K562 (cell line): Measurements from ENCODE around the gene GNB2. TPM values are rescaled to one million over a fixed set of nuclear protein-coding genes. Genes with fewer than 3 reads are reported as not detected.
A peak's percentile ranks its signal among the peaks of the same experiment; 100 is the strongest.

ENCODE experiments used
- ATAC-seq: fragments of 200-7000 bp; cut with Tn5 transposase; 3 replicates; pipeline ENCODE4 v1.9.1; 2020; ENCODE audit warnings: moderate library complexity
- BruUV-seq: library from RNA; stranded (reverse); fragments of 400-500 nt; replicated peaks from 2 replicates; lab custom pipeline; 2021; lab: Mats Ljungman, UMichigan
- CTCF ChIA-PET: fragments of 300-600 bp; formaldehyde crosslinking; extraction: SDS; loops from one replicate; lab custom pipeline; 2021; ENCODE audit warnings: low intra/inter-chr PET ratio; lab: Yijun Ruan, JAX
- POLR2A ChIA-PET: fragments of 300-600, 350-650 bp; sonication (Branson Sonifier 250); formaldehyde crosslinking; extraction: SDS; loops from one replicate; lab custom pipeline; 2021; ENCODE audit warnings: antibody characterized with exemption, inconsistent platforms; lab: Yijun Ruan, JAX
- DNase-seq, 4 experiments: peaks; one replicate each; pipeline versions ENCODE4 v3.0.0 to v3.0.0-alpha.2; 2011 to 2018; ENCODE audit warnings: low spot score in 3 of 4, mixed read lengths in 3 of 4; ENCODE audit errors: extremely low read depth in 1 of 4
- FAIRE-seq: peaks from 2 replicates; lab custom pipeline; 2011; peaks lifted over from hg19 to GRCh38; lab: Jason Lieb, UNC
- H2AFZ ChIP-seq: 2 replicates; pipeline ENCODE4 v1.6.0; 2011; ENCODE audit warnings: low read depth, low read length, control low read depth, inconsistent platforms
- H3K27ac ChIP-seq: fragments of 200-600 bp; 3 replicates; pipeline ENCODE4 v1.8.0; 2011; ENCODE audit warnings: low read depth, mild to moderate bottlenecking, control low read depth, inconsistent platforms, low read length, moderate library complexity, mixed read lengths; ENCODE audit errors: extremely low read depth
- H3K27me3 ChIP-seq, 2 experiments: fragments of 300-600 bp in 1 of 2; 2 replicates in 1 of 2; 3 replicates in 1 of 2; pipeline versions ENCODE4 v1.6.0 to v1.8.0; 2011; ENCODE audit warnings: inconsistent platforms in 2 of 2, low read length in 2 of 2, mild to moderate bottlenecking in 1 of 2, mixed read lengths in 1 of 2, moderate library complexity in 1 of 2; ENCODE audit not compliant: control insufficient read depth in 2 of 2, insufficient read depth in 2 of 2
- H3K36me3 ChIP-seq: fragments of 300-600 bp; 3 replicates; pipeline ENCODE4 v1.8.0; 2011; ENCODE audit warnings: mild to moderate bottlenecking, low read length, inconsistent platforms; ENCODE audit not compliant: control insufficient read depth, insufficient read depth
- H3K4me1 ChIP-seq, 2 experiments: fragments of 200-600 bp in 1 of 2; replicated peaks in 1 of 2; 2 replicates in 1 of 2; 3 replicates in 1 of 2; pipeline versions ENCODE4 v1.5.1 to v1.8.0; 2011; ENCODE audit warnings: inconsistent platforms in 2 of 2, low read length in 2 of 2, mild to moderate bottlenecking in 1 of 2, mixed read lengths in 1 of 2, moderate library complexity in 1 of 2; ENCODE audit not compliant: control insufficient read depth in 2 of 2, insufficient read depth in 2 of 2
- H3K4me2 ChIP-seq: 2 replicates; pipeline ENCODE4 v1.6.1; 2011; ENCODE audit warnings: low read length, control low read depth, inconsistent platforms, mixed read lengths; ENCODE audit not compliant: insufficient read depth
- H3K4me3 ChIP-seq: fragments of 200-600 bp; sonication (generic), shearing (Covaris generic); 2 replicates; pipeline ENCODE4 v1.5.1; 2016; ENCODE audit warnings: control low read depth, inconsistent platforms
- H3K79me2 ChIP-seq: fragments of 200-600 bp; 3 replicates; pipeline ENCODE4 v1.8.0; 2011; ENCODE audit warnings: low read length, inconsistent platforms; ENCODE audit not compliant: control insufficient read depth, insufficient read depth
- H3K9ac ChIP-seq, 2 experiments: 2 replicates each; pipeline versions ENCODE4 v1.6.0 to v1.6.1; 2011; ENCODE audit warnings: low read depth in 2 of 2, low read length in 2 of 2, control low read depth in 1 of 2, inconsistent platforms in 1 of 2, mild to moderate bottlenecking in 1 of 2, mixed read lengths in 1 of 2; ENCODE audit not compliant: insufficient read depth in 1 of 2
- H3K9me1 ChIP-seq: one replicate; pipeline ENCODE4 v1.6.0; 2011; ENCODE audit warnings: inconsistent platforms, mild to moderate bottlenecking, low read length, moderate library complexity; ENCODE audit not compliant: control insufficient read depth, insufficient read depth
- H3K9me3 ChIP-seq: replicated peaks from 2 replicates; pipeline ENCODE4 v1.5.1; 2011; ENCODE audit warnings: low read depth, low read length, inconsistent platforms; ENCODE audit not compliant: control insufficient read depth, insufficient read depth
- H4K20me1 ChIP-seq: replicated peaks from 2 replicates; pipeline ENCODE4 v1.6.1; 2011; ENCODE audit warnings: low read length, inconsistent platforms, mixed read lengths; ENCODE audit not compliant: control insufficient read depth, insufficient read depth
- CEBPB ChIP-seq: fragments of 450-650 bp; IDR thresholded peaks from 2 replicates; pipeline ENCODE4 v1.6.1; 2016; ENCODE audit warnings: missing genetic modification characterization, missing compliant biosample characterization
- COPS2 ChIP-seq: fragments of 450-650 bp; conservative IDR thresholded peaks from 2 replicates; pipeline ENCODE4 v1.6.1; 2016; ENCODE audit warnings: mild to moderate bottlenecking, moderate library complexity
- MXI1 ChIP-seq: IDR thresholded peaks from 2 replicates; pipeline ENCODE4 v1.6.1; 2011; ENCODE audit warnings: low read depth, mild to moderate bottlenecking, improper control_type of control experiment, low read length
- MYBL2 ChIP-seq, 2 experiments: fragments of 450-650 bp in 1 of 2; sonication (generic) in 1 of 2; formaldehyde crosslinking in 1 of 2; IDR thresholded peaks; 2 replicates each; pipeline versions ENCODE4 v1.6.1 to v1.8.1; 2017 to 2022; ENCODE audit warnings: borderline replicate concordance in 1 of 2, inconsistent platforms in 1 of 2, low read depth in 1 of 2, mild to moderate bottlenecking in 1 of 2, missing genetic modification reagents in 1 of 2, moderate library complexity in 1 of 2
- RBM34 ChIP-seq: fragments of 200-400 bp; formaldehyde crosslinking; IDR thresholded peaks from 2 replicates; pipeline ENCODE4 v1.6.1; 2018; ENCODE audit warnings: low read length, borderline replicate concordance; ENCODE audit not compliant: insufficient read depth
- RCOR1 ChIP-seq, 2 experiments: IDR thresholded peaks; 2 replicates each; pipeline ENCODE4 v1.6.1; 2012; ENCODE audit warnings: low read depth in 2 of 2, low read length in 2 of 2, borderline replicate concordance in 1 of 2, improper control_type of control experiment in 1 of 2
- SMARCB1 ChIP-seq: IDR thresholded peaks from 2 replicates; pipeline ENCODE4 v1.6.1; 2011; ENCODE audit warnings: improper control_type of control experiment, low read depth; ENCODE audit not compliant: insufficient read length
- SMARCC2 ChIP-seq: fragments of 450-650 bp; IDR thresholded peaks from 2 replicates; pipeline ENCODE4 v1.6.1; 2017; ENCODE audit warnings: antibody characterized with exemption, moderate library complexity, mild to moderate bottlenecking, low read depth
- TAF7 ChIP-seq: fragments of 450-650 bp; IDR thresholded peaks from 2 replicates; pipeline ENCODE4 v1.6.1; 2016; ENCODE audit warnings: missing genetic modification characterization, missing compliant biosample characterization
- ZFP91 ChIP-seq: sonication (generic); formaldehyde crosslinking; IDR thresholded peaks from 2 replicates; pipeline ENCODE4 v1.8.0; 2022; ENCODE audit warnings: mild to moderate bottlenecking, missing genetic modification reagents
- ZNF121 ChIP-seq: sonication (generic); formaldehyde crosslinking; conservative IDR thresholded peaks from 2 replicates; pipeline ENCODE4 v1.8.0; 2022; ENCODE audit warnings: missing genetic modification reagents
- ZNF384 ChIP-seq: IDR thresholded peaks from 2 replicates; pipeline ENCODE4 v1.6.1; 2012; ENCODE audit warnings: low read depth, low read length, improper control_type of control experiment
- ZNF507 ChIP-seq: conservative IDR thresholded peaks from 2 replicates; pipeline ENCODE4 v1.6.1; 2017; ENCODE audit warnings: missing genetic modification characterization, missing compliant biosample characterization
- ZNF830 ChIP-seq: fragments of 250-450 bp; sonication (Bioruptor Pico); IDR thresholded peaks from 2 replicates; pipeline ENCODE4 v1.5.0; 2021; ENCODE audit warnings: mild to moderate bottlenecking
- WGBS: fragments of 100-300 bp; shearing (Covaris generic); methylation state at CpG from one replicate; pipeline ENCODE4 v1.1.6; 2016; ENCODE audit warnings: low coverage, mixed read lengths; ENCODE audit not compliant: insufficient coverage; ENCODE audit errors: missing lambda C conversion rate; 5-methylcytosine and 5-hydroxymethylcytosine counted together
- in situ Hi-C: fragments of 300-500 bp; cut with MboI; formaldehyde crosslinking; loops from 4 replicates; pipeline ENCODE4 v1.15.0; 2018; ENCODE audit warnings: inconsistent platforms, mixed read lengths
- intact Hi-C: fragments of 100-400 bp; cut with micrococcal nuclease; formaldehyde crosslinking; loops from 2 replicates; pipeline ENCODE4 v1.14.2; 2022
- polyA plus RNA-seq, 8 experiments: library from polyadenylated mRNA; depleted of rRNA in 4 of 8; stranded (reverse) in 5 of 8; unstranded in 3 of 8; fragments of >200 nt; fragmentation: Nextera tagmentation in 2 of 8; fragmentation: Illumina TruSeq in 1 of 8; extraction: Ambion mirVana in 2 of 8; extraction: Trizol in 1 of 8; gene quantifications; 2 replicates each; pipeline versions ENCODE4 v1.2.1 to v1.2.3, GENCODE V29; 2011 to 2014; ENCODE audit warnings: inconsistent platforms in 1 of 8, missing spikeins in 1 of 8
- total RNA-seq, 7 experiments: library from RNA; depleted of rRNA in 6 of 7; stranded (reverse); fragments of >200 nt in 6 of 7; fragmentation: Illumina TruSeq in 2 of 7; extraction: Trizol in 2 of 7; gene quantifications; 2 replicates each; pipeline versions ENCODE4 v1.2.1 to v1.2.3, GENCODE V29; 2011 to 2021; ENCODE audit warnings: low replicate concordance in 1 of 7

GNB2 gene
- total and polyA plus RNA-seq, 9 of the 15 experiments (the other 6 are each of a cell fraction or from before 2014, with no cell fraction given): 0.65 to 320 (median 104) TPM

- H2AFZ ChIP-seq: peak overlapping the region; percentile 48
- no peaks in the 10 kb centered on the region for H3K9me3 ChIP-seq
- no peak overlapping the region for H3K4me3 ChIP-seq
- no peak overlapping the region for H3K27ac ChIP-seq
- WGBS: 58% methylated on average over 6 of the region's 6 CpGs
- H3K9me1 ChIP-seq: no peaks in the 10 kb centered on the region
- H3K79me2 ChIP-seq: peaks cover 26% of the 10 kb centered on the region
- no peak overlapping the region for H3K9ac ChIP-seq
- FAIRE-seq (no peak), DNase-seq (no peak), ATAC-seq (no peak)
- peaks cover 3% of the 10 kb centered on the region; the same call in 1 of the 3 replicates for H3K36me3 ChIP-seq
- peaks cover 6% of the 10 kb centered on the region for H4K20me1 ChIP-seq
- H3K27me3 ChIP-seq: peaks cover 8 to 12% of the 10 kb centered on the region in 2 experiments
- H3K4me1 ChIP-seq: peaks cover 15 to 32% of the 10 kb centered on the region in 2 experiments
- ChIA-PET POLR2A (interaction anchor here (0.6 to 2.0 kb wide), 5 partner anchors 10 to 362 kb away, joined by 3 to 7 read pairs (median 4); partner anchors contain the start of gene POP7), CTCF (no interaction called here)
- no peak overlapping the region for H3K4me2 ChIP-seq
- in situ Hi-C loops: no loop called here
- no peak for TF ChIP-seq SMARCC2
- peak; percentile 87 for TF ChIP-seq ZNF121 (CRISPR knock-in tag)
- TF ChIP-seq, all 486 proteins: peak for 1
- no TSS peak for BruUV-seq
- intact Hi-C loops: no loop called here
Measured at GRCh38 chr7:100696123-100696521, 22.6 kb downstream of the GNB2 start.

GRCh38 chr7:100699018-100699417 lies 25.5 kb downstream of the GNB2 start:
- no peaks in the 10 kb centered on the region for H3K36me3 ChIP-seq
- no peaks in the 10 kb centered on the region for H4K20me1 ChIP-seq
- no peak overlapping the region for H3K4me3 ChIP-seq
- H2AFZ ChIP-seq: no peak overlapping the region
- no peak overlapping the region for H3K27ac ChIP-seq
- POLR2A ChIA-PET: interaction anchor here (0.6 to 0.7 kb wide), 4 partner anchors 19 to 176 kb away, joined by 3 read pairs; partner anchors contain the start of gene SRRT
- DNase-seq (no peak), ATAC-seq (no peak), FAIRE-seq (no peak)
- H3K27me3 ChIP-seq: peaks cover 11 to 15% of the 10 kb centered on the region in 2 experiments
- no peaks in the 10 kb centered on the region for H3K9me3 ChIP-seq
- no peak overlapping the region for H3K9ac ChIP-seq
- H3K9me1 ChIP-seq: no peaks in the 10 kb centered on the region
- CTCF ChIA-PET: no interaction called here
- WGBS: 9% methylated on average over 5 of the region's 6 CpGs
- H3K4me1 ChIP-seq: peaks cover 0 to 14% of the 10 kb centered on the region in 2 experiments; a peak in 3 of 5 replicates
- in situ Hi-C loops: no loop called here
- no peaks in the 10 kb centered on the region for H3K79me2 ChIP-seq
- intact Hi-C loops: no loop called here
- no peak overlapping the region for H3K4me2 ChIP-seq
- no TSS peak for BruUV-seq
- TF ChIP-seq SMARCB1 (no peak), ZNF384 (no peak), RCOR1 (IDR thresholded peaks at IDR 0.05; ENCODE audit: borderline replicate concordance in 1 of 2, low read depth in 2 of 2, low read length in 2 of 2) (0 out of 4 replicates have a peak, but pooled peaks of 1 of the 2 experiments have one; percentile 9), ZFP91 (no peak), ZNF830 (CRISPR knock-in tag) (no peak), CEBPB (peak; percentile 63), MXI1 (no peak), ZNF507 (tag) (no peak), TAF7 (no peak), MYBL2 (IDR thresholded peaks at IDR 0.05; ENCODE audit: low read depth) (no peak), MYBL2 (CRISPR knock-in tag; IDR thresholded peaks at IDR 0.05; ENCODE audit: borderline replicate concordance) (no peak), COPS2 (no peak), RBM34 (no peak)
